Right forelimb (tissue), 1 donor: Measurements from ENCODE around the gene HOXD4.
A peak's percentile ranks its signal among the peaks of the same experiment; 100 is the strongest.

Experiments used
- DNase-seq: peaks from one replicate; pipeline ENCODE4 v3.0.0-alpha.2; 2018

Gene HOXD4

GRCh38 chr2:176114120-176114929 is 37.0 kb upstream of the HOXD4 start:
- DNase-seq = no peak

- DNase-seq = no peak
Measured at GRCh38 chr2:176114930-176115625, 36.3 kb upstream of the HOXD4 start.

GRCh38 chr2:176115883-176116813 is 35.2 kb upstream of the HOXD4 start, which contains the start of gene HOXD10:
HOXD10 (plus strand) TSS chr2:176116778; CDS start chr2:176116834, 56 bp downstream.
- peak; percentile 92 for DNase-seq

GRCh38 chr2:176117162-176117822 is 34.1 kb upstream of the HOXD4 start:
- DNase-seq = peak; percentile 49

GRCh38 chr2:176117823-176118371 is 33.5 kb upstream of the HOXD4 start:
- peak; percentile 53 for DNase-seq

GRCh38 chr2:176118601-176119339 is 32.6 kb upstream of the HOXD4 start:
- peak; percentile 76 for DNase-seq

- no peak for DNase-seq
Measured at GRCh38 chr2:176120364-176121189, 30.8 kb upstream of the HOXD4 start.

GRCh38 chr2:176121190-176122051 is 29.9 kb upstream of the HOXD4 start:
- DNase-seq = peak; percentile 70

- peak; percentile 88 for DNase-seq
Measured at GRCh38 chr2:176122052-176122682, 29.2 kb upstream of the HOXD4 start.

- no peak for DNase-seq
Measured at GRCh38 chr2:176122683-176123410, 28.5 kb upstream of the HOXD4 start, which contains the start of gene HOXD9. HOXD9 (plus strand) TSS chr2:176122719; CDS start chr2:176122769, 50 bp downstream.

- DNase-seq = peak; percentile 77
Measured at GRCh38 chr2:176123411-176124109, 27.8 kb upstream of the HOXD4 start.

GRCh38 chr2:176124110-176124946 is 27.0 kb upstream of the HOXD4 start:
- DNase-seq = peak; percentile 65

- peak; percentile 58 for DNase-seq
Measured at GRCh38 chr2:176124947-176125771, 26.2 kb upstream of the HOXD4 start.

GRCh38 chr2:176125772-176126054 is 25.6 kb upstream of the HOXD4 start:
- DNase-seq = no peak

- DNase-seq = peak; percentile 84
Measured at GRCh38 chr2:176126929-176127773, 24.2 kb upstream of the HOXD4 start.
